ENCODE results near the gene DCN.
"Not testable (repeated sequence)": the region's sequence is repeated elsewhere in the genome, so short reads cannot be mapped to it uniquely, and the experiment has no call there.

The DCN gene, protein sequence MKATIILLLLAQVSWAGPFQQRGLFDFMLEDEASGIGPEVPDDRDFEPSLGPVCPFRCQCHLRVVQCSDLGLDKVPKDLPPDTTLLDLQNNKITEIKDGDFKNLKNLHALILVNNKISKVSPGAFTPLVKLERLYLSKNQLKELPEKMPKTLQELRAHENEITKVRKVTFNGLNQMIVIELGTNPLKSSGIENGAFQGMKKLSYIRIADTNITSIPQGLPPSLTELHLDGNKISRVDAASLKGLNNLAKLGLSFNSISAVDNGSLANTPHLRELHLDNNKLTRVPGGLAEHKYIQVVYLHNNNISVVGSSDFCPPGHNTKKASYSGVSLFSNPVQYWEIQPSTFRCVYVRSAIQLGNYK

DNA sequence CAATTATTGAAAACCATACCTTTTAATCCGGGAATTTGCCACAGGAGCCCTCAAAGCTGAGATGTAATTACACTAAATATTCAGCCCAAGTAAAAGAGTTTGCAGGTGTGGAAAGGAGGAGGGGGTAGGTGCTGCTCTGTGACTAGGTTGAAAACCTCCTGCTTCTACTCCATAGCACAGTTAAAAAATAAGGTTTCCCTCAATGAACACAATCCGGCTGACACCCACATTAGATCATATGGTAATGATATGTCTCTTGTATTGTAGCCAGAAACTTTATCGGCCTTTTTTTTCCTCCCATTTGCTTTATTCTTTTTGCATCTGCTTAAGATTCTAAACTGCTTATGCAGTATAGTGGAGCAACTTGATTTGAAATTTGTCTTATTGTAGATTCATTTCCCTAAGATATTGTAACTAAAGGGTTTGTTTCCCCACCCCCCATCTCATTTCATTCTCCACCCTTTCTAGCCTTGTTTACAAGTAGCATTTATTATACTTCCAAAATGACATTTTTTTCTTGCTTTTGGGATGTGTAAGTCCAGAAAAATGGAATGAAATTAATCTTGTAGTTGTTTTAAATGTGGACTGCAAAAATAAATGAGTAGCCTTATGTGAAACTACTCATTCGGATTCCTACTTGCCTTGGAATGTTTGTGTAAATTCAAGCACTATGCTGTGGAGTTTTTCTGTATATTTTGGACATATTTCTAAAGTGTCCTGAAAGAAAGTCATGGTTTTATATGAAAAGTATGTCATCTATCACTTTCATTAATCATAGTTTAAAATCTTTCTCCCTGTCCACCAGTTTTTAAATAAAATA is at the start of gene DCN:
TSS of gene DCN (minus strand) at position 182 of the 820 bp plus-strand sequence. CDS start 4,265 bp downstream, outside the sequence.
- no peak for DNase-seq (ENCODE audit: low read depth in 2 of 3, low spot score in 2 of 3)

DNA sequence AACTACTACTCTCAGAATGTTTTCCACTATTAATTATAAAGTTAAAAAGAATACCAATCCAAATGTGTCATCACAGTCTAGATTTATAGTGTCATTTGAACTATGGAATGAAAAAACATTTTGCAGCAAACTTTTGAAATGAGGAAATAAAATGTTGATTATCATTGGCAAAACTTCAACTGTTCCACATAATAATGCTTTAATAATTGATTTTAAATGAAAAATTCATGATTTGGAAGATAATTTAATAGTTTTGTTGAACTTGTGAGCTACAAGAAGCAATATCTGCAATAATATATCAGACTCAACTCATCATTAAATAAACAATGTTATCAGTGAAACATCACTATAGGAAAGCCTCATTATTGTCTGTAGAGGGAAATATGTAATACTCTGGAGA is 48.2 kb upstream of the DCN start:
- DNase-seq (ENCODE audit: low read depth in 2 of 3, low spot score in 2 of 3), result no peak

DNA sequence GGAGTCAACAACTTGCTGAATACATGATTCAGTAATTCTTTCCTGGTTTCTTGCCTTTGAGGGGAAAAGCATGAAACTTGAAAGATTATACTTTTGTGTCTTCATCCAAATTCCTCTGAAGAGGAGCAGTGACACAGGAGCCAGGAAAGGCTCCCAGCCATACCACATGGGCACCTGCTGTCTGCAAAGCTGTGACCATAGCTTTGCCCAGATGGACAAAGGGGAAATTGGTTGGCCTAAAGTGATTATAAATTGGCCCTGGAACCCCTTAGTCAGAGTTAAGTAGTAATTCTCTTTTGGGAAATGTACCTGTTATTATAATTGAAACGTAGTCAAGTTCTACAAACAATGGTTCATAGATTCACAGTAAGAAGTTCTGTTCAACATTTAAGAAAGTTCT is 44.3 kb upstream of the DCN start:
- DNase-seq (ENCODE audit: low read depth in 2 of 3, low spot score in 2 of 3), result no peak

DNA sequence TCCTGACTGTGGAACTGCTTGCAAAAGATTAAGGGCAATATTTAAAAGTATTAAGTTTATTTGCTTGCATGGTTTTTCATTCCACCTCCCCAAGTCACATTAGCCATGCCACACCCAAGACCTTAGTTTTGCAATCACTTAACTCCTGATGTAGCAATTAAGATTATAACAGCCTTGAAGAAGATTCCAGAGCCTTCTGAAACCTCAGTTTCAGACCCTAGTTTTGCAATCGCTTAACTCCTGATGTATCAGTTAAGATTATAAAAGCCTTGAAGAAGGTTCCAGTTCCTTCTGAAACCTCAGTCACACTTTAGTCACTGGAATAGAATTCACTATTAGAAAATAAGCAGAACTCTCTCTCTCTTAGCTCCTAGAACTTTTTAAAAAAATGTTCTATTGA is 42.7 kb upstream of the DCN start:
- DNase-seq (ENCODE audit: low read depth in 2 of 3, low spot score in 2 of 3), result no peak

DNA sequence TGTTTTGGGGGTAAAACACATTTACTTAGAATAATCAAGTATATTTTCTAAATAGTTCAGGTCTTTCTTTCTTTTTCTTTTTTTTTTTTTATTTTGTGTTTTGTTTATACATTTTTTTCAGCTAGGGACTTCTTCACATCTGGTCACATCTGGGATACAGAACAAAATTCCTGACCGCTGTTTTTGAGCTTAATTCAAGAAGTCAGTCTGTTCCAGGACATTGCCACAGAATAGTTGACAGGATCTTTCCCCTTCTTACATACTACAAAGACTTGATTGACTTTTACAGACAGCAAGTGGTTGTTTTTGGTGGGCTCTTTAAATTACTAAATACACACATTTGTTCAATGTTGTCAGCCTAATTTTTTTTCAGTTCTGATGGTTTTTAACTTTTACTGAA is 41.8 kb upstream of the DCN start:
- DNase-seq (ENCODE audit: low read depth in 2 of 3, low spot score in 2 of 3), result no peak

DNA sequence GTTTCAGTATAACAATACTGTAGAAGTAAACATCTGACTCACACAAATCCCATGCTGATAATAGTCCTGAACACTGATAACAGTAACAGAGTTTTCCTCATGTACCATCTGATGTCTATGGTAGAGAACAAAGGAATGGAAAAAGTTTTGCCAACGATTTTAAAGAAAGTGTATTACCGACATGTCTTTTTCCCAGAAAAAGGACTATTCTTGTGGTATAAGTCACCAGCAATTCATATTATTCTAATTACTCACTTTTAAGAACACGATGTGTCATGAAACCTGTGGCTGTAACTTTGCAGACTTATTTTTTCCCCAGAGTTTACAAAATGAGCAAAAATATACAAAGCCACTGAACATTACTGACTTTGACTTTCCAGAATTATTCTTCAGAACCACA is 40.1 kb upstream of the DCN start:
- no peak for DNase-seq (ENCODE audit: low read depth in 2 of 3, low spot score in 2 of 3)

DNA sequence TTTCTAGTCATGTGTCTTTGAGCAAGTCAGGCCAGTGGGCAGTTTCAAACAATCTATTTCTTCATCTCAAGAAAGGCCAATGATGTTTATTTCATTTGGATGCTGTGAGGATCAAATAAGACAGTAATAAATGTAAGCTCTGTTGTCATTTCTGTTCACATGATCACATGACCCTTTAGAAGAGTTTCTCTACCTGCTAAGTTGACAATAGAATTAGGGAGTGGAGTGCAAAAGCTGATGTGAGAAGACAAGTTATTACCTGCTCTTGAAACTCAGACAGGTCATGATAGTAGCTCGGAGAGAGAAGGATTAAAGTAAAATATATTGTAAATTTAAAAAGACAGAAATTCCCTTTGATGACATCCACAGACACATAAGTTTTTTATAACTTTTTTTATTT is 37.3 kb upstream of the DCN start:
- DNase-seq (ENCODE audit: low read depth in 2 of 3, low spot score in 2 of 3), result no peak

DNA sequence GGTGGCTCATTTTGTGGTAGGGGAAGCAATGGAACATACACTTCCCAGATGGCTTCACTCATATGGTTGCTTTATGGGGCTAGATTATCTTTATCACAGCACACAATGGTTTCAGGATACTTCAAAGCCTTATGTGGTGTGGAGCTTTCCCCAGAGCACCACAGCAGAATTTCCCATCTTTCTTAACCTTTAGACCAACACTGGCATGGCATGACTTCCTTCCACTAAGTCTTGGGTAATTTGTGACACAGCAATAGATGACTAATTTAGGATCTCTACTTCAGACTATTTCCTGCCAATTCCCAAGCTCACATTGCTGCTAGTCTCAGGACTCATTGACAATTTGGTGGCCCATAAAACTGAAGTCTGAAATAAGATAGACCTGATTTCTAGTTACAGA is 36.9 kb upstream of the DCN start:
- DNase-seq (ENCODE audit: low read depth in 2 of 3, low spot score in 2 of 3), result no peak

DNA sequence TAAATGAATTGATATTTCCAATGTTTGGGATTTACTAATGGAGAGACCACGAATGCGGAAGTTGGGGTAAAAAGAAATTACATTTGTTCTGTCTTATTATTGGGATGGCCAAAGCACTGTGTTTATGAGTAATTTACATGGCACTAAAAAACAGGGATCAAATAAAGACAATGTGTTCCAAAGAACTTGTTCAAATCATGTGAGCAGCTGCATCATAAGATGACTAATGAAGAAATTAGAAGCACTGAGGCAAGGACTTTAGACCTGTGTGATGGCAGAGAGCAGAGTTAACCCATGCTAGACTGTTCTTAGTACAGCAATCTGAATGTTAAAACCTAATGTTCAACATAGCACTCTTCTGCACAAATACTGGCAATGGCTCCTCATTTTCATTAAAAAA is 34.3 kb upstream of the DCN start:
- DNase-seq (ENCODE audit: low read depth in 2 of 3, low spot score in 2 of 3), result no peak

DNA sequence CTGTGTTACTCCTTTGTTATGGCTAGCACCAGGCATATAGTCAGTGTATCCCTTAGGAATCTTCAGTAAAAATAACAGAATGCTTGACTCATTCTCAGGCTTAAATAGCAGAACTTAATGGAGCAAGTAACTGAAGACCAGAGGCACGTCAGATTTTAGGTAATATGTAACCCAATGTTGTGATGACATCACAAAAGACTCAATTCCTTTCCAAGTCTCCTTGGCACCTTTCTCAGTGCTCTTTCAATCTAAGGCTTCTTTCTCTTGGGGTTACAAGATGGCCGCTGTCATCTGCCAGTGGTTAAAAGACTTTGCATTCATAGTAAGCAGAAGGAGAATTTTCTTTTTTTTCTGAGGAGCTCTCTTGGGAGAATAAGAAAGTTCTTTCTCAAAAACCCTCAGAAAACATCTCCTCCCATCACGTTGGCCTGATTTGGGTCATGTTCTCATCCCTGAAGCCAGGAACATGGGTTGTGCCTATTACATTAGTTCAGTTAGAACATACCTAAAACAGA is 33.4 kb upstream of the DCN start:
- no peak for DNase-seq (ENCODE audit: low read depth in 2 of 3, low spot score in 2 of 3)

DNA sequence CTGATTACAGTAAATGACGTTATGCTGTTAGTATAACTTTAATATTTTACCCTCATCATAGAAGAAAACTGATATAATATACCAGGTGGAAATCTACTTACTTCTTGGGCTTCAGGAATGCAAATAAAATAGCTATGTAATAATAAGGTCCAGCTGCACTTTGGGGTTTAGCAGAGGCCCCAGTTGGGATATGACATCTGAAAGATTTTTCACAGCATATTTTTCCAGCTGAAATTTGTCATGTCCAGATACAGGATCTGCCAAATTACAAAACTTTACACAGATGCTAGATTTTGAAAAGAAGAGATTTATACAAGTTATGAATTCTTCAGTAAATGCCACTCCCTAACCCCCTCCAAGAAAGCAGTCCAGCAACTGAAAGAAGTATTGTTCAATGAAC is 29.2 kb upstream of the DCN start:
- no peak for DNase-seq (ENCODE audit: low read depth in 2 of 3, low spot score in 2 of 3)

DNA sequence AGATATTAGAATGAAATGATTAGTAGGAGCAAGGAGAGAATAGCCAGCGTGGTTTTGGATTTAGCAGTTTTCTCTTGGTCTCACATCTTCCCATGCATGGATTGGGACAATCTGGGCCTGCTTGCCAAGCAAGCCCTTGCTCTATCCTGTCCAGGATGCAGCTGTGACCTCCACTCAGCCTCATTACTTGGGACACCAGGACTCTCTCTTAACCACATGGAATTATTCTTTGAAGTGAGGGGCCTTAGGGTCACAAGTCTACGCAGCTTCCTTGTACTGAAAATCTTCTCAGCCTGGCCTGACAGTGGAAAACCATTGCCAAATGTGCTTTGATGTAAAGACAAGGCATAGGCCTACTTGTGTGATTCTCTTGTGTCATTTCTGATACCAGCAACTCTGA is 28.0 kb upstream of the DCN start:
- DNase-seq (ENCODE audit: low read depth in 2 of 3, low spot score in 2 of 3), result no peak

DNA sequence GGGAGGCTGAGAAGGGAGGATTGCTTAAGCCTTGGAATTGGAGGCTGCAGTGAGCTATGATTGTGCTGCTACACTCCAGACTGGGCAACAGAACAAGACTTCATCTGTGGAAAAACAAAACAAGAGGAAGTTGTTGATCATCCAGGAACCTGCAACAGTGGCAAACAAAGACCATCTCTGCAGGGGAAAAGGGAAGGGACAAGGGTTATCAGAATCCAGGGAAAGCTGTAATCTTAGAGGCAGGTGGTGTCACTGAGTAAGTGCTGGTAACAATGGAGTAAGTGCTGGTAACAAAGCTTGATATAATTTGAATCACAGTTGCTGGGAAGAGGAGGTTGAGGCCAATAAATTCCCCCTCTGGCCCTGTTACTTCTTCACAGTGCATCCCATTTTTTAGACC is 27.5 kb upstream of the DCN start:
- no peak for DNase-seq (ENCODE audit: low read depth in 2 of 3, low spot score in 2 of 3)

DNA sequence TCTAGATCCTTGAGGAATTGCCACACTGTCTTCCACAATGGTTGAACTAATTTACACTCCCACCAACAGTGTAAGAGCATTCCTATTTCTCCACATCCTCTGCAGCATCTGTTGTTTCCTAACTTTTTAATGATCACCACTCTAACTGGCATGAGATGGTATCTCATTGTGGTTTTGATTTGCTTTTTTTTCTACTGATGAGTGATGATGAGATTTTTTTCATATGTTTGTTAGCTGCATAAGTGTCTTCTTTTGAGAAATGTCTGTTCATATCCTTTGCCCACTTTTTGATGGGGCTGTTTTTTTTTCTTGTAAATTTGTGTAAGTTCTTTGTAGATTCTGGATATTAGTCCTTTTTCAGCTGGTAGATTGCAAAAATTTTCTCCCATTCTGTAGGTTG is 24.7 kb upstream of the DCN start:
- DNase-seq (ENCODE audit: low read depth in 2 of 3, low spot score in 2 of 3), result not testable (repeated sequence)

DNA sequence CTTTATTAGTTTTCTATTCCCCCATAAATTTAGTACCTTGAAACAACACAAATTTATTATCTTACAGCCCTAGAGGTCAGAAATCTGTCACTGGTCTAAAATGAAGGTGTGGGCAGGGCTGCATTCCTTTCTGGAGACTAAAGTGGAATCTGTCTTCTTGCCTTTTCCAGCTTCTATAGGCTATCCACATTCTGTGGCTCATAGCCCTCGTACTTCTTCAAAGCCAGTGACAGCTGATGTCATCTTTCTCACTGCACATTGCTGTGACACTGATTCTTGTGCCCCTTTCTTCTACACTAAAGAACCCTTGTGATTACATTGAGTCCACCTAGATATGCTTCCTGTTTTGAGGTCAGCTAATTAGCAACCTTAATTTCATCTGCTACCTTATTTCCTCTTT is 23.2 kb upstream of the DCN start:
- DNase-seq (ENCODE audit: low read depth in 2 of 3, low spot score in 2 of 3), result no peak

DNA sequence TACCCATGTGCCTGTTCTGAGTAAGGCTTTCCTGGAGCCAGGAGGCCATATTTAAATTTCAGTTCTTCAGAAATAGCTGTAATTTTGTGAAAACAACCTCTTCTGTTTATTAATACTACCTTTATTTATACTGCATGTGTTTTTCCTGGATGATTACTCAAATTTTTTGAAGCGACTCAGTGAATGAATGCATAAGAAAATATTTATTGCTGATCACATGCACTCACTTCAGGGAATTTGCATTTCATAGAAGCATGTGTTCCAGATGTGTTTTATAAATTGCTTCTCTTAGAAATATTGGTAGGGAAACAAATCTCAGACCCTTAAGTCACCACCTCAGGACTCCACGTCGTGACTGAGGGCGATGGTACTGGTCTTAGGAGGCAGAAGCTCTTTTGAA is 21.8 kb upstream of the DCN start:
- no peak for DNase-seq (ENCODE audit: low read depth in 2 of 3, low spot score in 2 of 3)

DNA sequence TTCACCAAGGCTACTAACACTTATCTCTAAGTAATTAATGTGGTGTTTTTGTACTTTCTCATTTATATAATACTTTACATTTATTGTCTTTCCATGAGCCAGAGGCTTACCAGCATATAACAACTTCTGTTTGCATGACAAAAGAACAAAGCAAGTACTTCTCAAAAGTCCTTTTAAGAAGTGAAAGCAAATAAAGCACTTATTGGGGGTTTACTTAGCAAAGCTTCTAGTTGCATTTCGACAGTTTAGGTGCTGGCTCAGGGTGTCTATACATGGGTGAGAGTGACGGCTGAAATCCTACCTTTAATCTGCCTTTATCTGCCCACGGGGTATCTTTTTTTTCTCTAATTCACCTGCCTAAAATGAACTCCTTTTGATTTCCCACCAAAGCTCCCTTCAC is 21.0 kb upstream of the DCN start:
- no peak for DNase-seq (ENCODE audit: low read depth in 2 of 3, low spot score in 2 of 3)

DNA sequence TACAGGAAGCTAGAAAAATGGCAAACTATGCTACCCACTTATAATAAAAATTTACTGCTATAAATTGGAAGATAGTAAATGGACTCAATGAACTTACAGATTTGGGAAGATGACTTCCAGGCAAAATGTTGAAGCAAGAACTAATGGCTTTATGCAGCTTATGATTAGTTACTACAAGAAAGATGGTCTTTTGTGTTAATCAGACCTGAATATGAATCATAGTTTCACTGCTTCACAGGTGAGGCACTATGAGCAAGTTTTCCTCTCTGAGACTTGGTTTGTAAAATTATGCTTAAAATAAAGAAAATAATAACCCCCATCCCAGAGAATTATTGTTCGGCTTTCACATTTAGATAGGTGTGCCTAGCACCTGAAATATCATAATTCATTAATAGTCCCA is 19.8 kb upstream of the DCN start:
- no peak for DNase-seq (ENCODE audit: low read depth in 2 of 3, low spot score in 2 of 3)

DNA sequence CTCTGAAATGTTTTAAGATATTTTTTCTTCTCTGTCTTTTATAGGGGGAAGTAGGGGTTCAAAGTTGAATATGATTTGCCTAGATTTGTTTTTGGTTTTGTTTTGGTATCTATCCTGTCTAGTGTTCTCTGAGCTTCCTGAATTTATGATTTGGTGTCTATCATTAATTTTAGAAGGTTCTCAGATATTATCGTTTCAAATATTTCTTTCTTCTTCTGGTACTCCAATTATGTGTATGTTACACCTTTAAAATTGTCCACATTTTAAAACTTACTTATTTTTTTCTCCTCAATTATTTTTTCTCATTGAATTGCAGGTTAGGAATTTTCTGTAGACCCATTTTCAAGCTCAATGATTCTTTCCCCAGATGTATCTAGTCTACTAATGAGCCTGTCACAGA is 13.8 kb upstream of the DCN start:
- DNase-seq (ENCODE audit: low read depth in 2 of 3, low spot score in 2 of 3), result no peak

DNA sequence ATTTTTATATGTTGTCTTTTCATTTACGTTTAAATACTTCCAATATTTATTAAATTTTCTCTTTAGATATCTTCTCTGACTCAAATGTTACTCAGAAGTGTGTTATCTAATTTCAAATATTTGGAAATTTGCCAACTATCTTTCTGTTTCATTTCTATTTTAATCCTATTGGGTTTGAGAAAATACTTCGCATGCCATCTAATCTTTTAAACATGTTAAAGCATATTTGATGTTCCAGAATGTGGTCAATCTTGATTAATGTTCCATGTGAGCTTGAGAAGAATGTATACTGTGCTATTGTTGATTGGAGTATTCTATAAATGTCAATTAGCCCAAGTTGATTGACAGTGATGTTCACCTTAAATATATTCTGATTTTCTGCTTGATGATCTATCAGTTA is 11.9 kb upstream of the DCN start:
- DNase-seq (ENCODE audit: low read depth in 2 of 3, low spot score in 2 of 3), result no peak

DNA sequence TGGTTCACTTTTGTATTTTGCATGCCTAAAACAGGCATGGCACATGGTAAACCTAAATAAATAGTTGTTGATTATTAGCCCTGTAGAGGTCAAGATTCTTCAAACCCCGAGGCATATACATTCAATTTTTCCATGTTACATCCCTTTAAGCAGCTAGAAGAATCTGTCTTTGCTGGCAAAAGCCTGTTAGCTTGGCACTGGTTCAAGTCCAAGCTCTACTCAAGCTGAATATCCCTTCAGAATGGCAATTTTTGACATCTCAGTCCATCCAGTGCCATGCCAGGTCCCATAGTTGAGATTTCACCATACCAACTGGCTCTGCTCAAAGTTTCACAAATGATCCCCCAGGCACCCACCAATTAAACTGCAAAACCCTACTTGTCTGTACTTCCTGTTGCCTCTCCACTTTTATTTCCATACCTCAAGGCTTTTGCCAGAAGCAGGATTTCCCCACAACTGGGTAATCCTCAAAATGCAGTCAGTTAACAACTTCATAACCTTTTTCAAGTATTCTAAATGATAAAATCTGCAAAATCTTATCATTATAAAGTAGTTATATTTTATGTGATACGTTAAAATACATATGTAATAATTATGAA is 9.0 kb upstream of the DCN start:
- no peak for DNase-seq (ENCODE audit: low read depth in 2 of 3, low spot score in 2 of 3)

DNA sequence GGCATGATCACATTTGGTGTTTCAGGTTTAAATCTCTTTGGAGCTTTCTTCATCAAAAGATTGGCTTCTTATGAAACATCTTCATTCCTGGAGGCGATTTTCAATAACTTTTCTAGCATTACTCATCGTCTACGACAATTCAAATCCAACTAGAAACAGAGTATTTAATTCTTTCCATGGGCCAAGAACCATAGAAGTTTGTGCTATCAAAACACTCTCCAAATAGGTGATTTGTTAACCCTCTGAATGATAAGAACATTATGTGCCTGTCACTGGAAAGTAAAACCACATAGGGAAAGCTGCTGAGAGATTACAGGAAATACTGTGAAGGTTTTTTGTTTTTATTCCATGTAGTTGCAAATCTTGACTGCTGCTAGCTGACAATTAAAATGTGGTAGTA is 6.9 kb upstream of the DCN start:
- DNase-seq (ENCODE audit: low read depth in 2 of 3, low spot score in 2 of 3), result no peak
